HG03558 (cell line): ENCODE results near the gene UBAC2.
A peak's percentile ranks its signal among the peaks of the same experiment; 100 is the strongest.
"Not testable (repeated sequence)": the region's sequence is repeated elsewhere in the genome, so short reads cannot be mapped to it uniquely, and the experiment has no call there.

ENCODE experiments used
- ATAC-seq: cut with Tn5 transposase; IDR thresholded peaks from one replicate; pipeline ENCODE4 v1.9.1; 2021; ENCODE audit warnings: moderate number of reproducible peaks; ENCODE audit not compliant: unreplicated experiment; ENCODE audit errors: extremely low read depth

The UBAC2 gene

GRCh38 chr13:99230991-99231390, 30.3 kb downstream of the UBAC2 start:
- ATAC-seq, result no peak

GRCh38 chr13:99231721-99232120, 31.1 kb downstream of the UBAC2 start:
- ATAC-seq, result no peak

- no peak for ATAC-seq
Observed at GRCh38 chr13:99237981-99238662, 37.5 kb downstream of the UBAC2 start.

DNA sequence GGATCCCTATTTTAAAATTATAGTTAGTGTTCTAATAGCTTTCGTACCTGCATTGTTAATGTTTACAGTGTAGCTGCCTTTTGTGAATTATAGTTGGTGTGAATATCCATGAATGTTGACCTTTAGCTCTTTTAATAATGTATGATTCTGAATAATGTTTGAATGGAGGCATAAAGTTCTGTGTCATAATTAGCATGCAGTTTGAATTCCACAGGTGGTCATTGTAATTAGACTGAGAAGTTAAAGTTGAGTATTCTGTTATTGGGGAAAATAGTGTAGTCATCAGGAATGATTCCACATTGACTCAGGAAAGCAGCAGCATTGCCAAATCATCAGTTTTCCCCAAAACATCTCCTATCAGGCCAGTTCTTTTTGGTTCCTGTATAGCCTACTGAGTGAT, 45.4 kb downstream of the UBAC2 start:
- no peak for ATAC-seq

DNA sequence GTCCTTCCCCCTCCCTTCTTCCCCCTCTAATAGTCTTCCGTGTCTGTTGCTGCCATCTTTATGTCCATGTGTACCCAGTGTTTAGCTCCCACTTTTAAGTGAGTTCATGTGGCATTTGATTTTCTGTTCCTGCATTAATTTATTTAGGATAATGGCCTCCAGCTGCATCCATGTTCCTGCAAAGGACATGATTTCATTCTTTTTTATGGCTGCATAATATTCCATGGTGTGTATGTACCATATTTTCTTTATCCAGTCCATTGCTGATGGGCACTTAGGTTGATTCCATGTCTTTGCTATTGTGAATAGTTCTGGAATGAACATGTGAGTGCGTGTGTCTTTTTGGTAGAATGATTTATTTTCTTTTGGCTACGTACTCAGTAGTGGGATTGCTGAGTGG, 48.5 kb downstream of the UBAC2 start:
- not testable (repeated sequence) for ATAC-seq

- not testable (repeated sequence) for ATAC-seq
Observed at GRCh38 chr13:99249606-99250005, 49.0 kb downstream of the UBAC2 start.

- ATAC-seq, result no peak
Observed at GRCh38 chr13:99250982-99251825, 50.5 kb downstream of the UBAC2 start.

DNA sequence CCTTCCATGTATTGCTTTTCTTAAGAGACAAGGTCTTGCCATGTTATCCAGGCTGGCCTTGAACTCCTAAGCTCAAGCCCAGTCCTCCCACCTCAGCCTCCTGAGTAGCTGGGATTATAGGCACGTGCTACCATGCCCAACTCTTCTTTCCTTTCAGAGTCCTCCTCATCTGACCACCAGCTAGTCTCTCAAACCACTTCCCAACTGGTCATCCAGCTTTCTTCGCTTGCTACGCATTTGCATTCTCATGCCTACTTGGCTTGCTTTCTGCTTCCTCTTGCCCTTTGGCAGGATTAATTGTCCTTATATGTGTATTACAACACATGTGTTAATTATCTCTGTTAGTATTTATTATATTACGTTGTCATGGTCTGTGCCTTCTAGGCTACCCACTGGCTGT, 51.3 kb downstream of the UBAC2 start:
- ATAC-seq, result no peak

DNA sequence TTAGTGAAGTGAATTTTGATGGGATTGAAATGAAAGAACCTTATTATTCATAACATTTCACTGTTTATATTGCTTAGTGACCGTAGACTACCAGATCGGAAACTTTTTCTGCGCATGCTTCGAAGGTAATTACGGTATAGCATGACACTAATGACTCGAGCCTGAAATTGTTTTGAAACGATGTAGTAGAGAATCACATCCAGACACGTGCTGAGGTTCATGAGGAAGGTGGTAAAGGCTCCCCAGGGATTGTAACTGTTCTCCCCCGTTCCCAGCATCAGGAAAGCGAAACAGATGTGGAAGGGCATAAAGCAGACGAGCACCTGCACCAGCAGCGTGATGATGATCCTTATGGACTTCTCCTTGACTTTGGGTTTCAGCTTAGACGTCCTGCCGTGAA, 54.2 kb downstream of the UBAC2 start:
- no peak for ATAC-seq

DNA sequence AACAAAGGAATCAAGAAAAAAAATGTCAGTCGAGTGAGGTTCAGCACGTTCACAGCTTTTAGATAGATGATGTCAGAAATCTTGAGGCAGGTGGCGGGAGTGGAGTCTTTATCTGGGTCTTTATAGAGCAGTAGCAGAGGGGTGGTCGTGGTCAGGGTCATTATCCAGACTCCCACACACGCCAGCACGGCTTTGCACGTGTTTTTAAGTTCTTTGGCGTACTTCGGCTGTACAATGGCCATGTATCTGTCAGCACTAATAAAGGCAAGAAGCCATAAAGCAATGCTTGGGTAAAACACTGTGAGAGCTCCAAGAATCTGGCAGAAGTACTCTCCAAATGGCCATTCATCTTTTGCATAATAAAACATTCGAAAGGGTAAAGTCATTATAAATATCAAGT, 54.6 kb downstream of the UBAC2 start:
- no peak for ATAC-seq

GRCh38 chr13:99256283-99256682, 55.6 kb downstream of the UBAC2 start:
- no peak for ATAC-seq

DNA sequence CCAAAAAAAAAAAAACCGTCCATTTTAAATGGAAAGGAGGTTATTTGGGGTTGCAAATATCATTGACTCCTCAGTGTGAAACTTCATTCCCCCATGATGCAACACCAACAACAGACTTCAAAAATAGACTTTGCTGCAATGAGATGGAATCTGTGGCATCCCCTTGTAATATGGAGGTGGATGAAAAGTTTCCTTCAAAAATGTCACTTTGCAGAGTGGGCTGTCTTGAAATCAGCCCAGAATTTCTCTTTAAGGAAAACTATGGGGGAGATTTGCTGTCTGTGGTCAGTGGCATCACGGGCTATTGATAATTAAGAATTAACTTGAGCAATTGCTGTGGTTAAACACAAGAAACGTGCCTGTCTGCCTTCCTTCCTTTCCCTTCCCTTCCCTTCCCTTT, 56.1 kb downstream of the UBAC2 start:
- ATAC-seq, result no peak

- no peak for ATAC-seq
Observed at GRCh38 chr13:99257291-99257690, 56.6 kb downstream of the UBAC2 start.

DNA sequence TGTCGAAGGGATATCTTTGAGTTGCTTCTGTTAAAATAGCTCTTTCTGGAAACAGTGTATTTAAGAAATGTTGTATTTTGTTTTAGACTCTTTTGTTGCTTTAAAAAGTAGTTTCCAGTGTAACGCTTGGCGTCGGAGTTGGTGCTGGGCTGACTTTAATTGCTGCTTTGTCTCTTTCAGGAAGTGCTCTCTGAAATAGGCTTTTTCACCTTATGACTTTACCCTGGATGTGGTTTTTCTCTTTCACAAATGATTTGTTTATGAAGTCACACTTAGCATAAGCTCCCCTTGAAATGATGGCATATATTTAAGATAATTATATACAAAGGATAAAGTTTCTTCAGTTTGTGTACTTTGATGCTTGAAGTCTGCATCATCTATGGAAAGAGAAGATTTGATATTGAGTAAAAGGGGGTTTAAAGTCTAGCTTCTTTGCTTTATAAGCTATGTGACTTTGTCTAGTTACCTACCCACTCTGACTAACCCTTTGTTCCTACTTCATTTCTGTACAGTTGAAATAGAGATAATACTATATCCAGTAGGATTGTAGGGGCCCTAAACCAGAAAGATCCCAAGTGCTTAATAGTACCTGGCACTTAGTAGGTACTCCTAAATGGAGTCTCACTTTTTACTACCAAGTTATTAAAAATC, 57.7 kb downstream of the UBAC2 start, which contains the start of gene GPR18:
Gene GPR18 (minus strand): TSS at position 170 of the 651 bp plus-strand sequence. CDS start 2,507 bp downstream, outside the sequence.
- peak; percentile 96 for ATAC-seq

DNA sequence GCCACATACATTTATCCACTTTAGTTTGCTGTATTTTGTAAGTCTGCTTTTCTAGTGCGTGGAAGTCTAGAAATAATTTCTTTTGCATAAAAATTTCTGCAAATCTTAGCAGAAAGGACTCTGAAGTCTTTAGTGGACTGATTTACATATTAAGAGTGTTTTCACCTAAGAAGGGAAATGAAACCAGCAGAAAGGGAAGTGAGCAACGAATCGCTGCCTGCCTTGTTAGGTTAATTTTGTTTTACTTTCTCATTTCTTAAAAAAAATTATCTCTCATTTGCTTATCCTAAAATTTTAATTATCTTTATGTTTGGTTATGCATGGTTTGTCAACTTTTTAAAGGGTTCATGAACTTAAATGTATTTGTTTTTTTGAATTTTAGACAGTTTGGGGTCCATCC, 58.3 kb downstream of the UBAC2 start:
- no peak for ATAC-seq

DNA sequence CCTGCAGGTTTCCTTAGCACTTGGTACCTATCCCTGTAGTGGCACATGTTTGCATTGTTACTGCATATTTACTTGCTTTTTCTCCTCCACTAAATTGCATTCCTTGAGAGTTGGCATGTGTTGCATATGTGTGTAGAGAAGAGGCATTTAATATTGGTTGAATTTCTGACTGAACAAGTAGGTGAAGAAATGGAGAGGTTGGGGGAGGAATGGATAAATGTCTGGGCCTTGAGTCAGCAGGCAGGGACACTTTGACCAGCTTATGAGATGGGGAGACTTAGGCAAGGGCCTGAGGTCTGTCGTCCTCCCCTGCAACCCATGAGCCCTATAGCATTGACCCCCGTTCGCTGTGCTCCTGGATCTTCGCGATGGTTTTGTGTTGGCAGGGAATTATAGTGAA, 59.6 kb downstream of the UBAC2 start:
- no peak for ATAC-seq

DNA sequence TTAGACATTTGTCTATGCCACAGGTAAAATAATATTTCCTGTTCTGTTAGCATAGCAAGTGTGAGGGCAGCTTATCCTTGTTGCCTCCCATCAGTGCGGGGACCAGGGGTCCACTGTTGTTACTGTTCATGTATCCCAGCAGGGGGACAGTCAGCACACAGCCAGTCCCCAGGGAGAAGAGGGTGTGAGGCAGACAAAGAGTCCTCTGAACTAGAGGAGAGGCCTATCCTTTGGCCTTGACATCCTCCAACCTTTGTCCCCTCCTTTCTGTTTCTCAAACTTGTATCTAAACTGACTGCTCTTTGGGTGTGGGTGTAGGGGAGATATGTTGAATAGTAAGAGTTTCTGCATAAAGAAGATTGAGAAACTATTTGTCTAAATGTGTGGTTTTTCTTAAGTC, 60.4 kb downstream of the UBAC2 start:
- no peak for ATAC-seq

- no peak for ATAC-seq
Observed at GRCh38 chr13:99263126-99263785, 62.6 kb downstream of the UBAC2 start.

DNA sequence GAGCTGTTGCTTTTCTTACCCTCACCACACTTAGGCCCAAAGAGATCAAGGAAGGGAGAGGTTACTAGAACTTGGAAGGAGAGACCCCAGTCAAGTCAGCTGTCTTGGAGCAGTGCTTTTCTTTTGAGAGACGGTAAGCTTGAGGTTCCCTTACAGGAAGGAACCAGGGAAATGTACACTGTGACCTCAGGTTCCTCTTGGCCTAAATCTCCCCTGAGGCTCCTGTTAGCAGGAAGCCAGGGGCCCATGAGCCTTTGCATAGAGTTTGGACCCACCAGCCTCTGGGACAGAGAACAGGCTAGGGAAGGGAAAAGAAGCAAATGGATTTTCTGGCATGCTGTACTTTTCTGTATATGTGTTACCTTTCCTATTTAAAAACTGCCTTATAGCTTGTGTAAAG, 63.4 kb downstream of the UBAC2 start:
- ATAC-seq, result no peak

DNA sequence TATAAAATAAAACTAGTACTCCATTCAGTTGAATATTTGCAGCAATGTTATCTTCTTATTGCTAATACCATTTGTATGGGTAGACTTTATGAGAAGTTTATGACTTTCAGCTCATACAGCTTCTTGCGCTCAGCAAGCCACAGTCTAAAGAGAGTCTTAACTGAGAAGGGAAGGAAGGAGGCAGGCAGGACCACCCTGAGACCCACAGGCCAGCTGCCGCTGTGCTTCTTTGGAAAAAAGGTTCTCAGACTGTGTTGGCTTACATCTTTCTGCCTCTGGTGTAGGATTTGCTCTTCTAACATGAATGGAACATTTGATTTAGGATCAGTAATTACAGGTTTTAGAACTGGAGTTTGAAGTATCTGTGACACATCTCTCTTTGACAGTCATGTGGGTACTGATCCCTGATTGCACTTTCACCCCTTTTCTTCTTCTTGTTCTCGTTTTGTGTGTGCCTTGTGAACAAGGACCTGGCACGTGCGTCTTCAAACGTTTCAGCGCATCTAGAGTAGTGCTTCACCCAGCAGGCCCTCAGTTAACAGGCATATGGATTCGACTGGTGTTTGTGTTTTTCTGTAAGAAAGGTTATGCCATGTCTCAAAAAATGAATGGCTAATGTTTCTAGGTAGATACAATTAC, 64.6 kb downstream of the UBAC2 start:
- ATAC-seq, result no peak
